Measurements from ENCODE around the gene SPDL1.

Gene SPDL1

GRCh38 chr5:169557838-169558237 is 25.7 kb upstream of the SPDL1 start:
- TF ChIP-seq CTCF (IDR thresholded peaks at IDR 0.05) = no peak

GRCh38 chr5:169561893-169562292 is 21.7 kb upstream of the SPDL1 start:
- TF ChIP-seq CTCF (IDR thresholded peaks at IDR 0.05) = no peak

DNA sequence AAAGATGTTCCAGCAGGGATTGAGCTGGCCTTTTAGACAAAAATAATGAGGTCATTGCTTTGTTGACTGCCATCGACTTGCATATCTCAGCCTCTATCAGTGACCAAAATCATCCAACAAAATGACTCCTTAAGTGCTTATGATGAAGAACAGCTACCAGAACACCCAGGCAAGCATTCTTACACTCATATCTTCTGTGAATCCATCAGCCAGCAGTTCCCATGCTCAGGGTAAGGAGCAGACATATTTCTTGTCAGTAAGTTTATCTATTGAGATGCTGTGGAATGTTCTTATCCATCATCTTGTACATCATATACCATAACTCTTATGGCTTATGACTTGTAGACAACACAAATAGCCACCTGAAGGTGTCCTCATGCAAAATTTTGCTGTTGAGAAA is 20.2 kb upstream of the SPDL1 start:
- no peak for TF ChIP-seq CTCF (IDR thresholded peaks at IDR 0.05)

DNA sequence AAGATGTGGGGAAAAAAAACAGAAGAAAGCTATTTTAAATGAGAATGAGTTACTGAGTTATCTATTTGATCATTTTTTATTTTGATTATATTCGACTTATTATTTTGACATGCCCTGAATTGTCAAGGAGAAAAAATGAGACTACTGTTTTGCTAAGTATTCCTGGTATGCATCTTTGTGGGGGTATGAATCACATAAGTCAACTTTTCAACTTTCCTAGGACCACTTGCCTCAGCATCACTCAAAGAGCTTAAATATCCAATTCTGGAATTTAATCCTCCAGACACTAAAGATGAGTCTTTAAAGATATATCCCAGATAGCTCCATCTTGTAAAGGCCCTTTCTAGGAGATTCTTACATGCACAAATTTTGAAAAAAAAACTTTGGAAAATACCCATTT is 17.4 kb upstream of the SPDL1 start:
- TF ChIP-seq CTCF (IDR thresholded peaks at IDR 0.05) = no peak

- no peak for TF ChIP-seq CTCF (IDR thresholded peaks at IDR 0.05)
Measured at GRCh38 chr5:169567079-169567478, 16.5 kb upstream of the SPDL1 start.

DNA sequence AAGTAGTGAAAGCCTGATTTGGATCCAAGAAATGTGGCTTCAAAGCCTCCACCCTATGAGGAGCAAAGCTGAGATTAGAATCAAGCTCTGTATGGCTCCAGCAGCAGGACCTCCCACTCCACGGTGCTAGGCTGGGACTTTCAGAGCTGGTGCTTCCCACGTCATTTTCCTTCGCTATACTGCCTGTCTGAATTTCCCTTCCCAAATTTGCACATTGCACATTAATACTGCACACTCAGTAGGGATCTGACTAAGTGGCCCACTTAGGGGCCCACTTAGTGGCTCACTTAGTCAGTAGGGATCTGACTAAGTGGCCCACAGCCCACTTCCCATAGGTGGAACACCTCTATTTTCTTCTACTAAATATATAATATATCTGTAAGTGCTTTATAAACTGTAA is 14.1 kb upstream of the SPDL1 start:
- no peak for TF ChIP-seq CTCF (IDR thresholded peaks at IDR 0.05)

DNA sequence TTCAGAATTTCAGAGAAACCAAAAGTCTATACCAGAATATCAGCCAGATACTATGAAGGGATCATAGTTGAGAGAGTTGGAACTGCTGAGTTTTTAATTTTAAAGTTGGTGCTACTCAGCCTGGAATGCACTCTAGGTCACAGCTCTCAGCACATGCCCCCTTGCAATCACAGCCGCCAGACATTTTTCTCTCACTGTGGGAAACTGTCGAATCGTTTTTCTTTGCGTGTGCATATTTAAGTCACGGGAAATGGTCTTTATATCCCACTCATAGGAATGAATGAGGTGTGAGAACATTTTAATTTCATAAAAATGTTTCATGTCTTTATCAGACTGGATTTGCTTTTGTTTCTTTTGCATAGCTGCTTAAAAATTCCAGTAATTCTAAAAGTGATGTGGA is 12.2 kb upstream of the SPDL1 start:
- no peak for TF ChIP-seq CTCF (IDR thresholded peaks at IDR 0.05)

GRCh38 chr5:169574134-169574646 is 9.4 kb upstream of the SPDL1 start:
- no peak for TF ChIP-seq CTCF (IDR thresholded peaks at IDR 0.05)

Measured in LNCAP (cell line).